Colonic mucosa (tissue), 4 donors: ENCODE measurements around the gene SPAG16. TPM values are rescaled to one million over a fixed set of nuclear protein-coding genes. Genes with fewer than 3 reads are reported as not detected.
A peak's percentile ranks its signal among the peaks of the same experiment; 100 is the strongest.

ENCODE experiments used
- DNase-seq: peaks from one replicate; pipeline ENCODE4 v3.0.0-alpha.2; 2020
- H3K27ac ChIP-seq: fragments of 200-600 bp; one replicate; pipeline ENCODE4 v1.8.0; 2021
- H3K27me3 ChIP-seq: fragments of 200-600 bp; one replicate; pipeline ENCODE4 v1.8.0; 2021
- H3K36me3 ChIP-seq: fragments of 200-600 bp; one replicate; pipeline ENCODE4 v1.8.0; 2021
- H3K4me1 ChIP-seq: fragments of 200-600 bp; one replicate; pipeline ENCODE4 v1.8.0; 2021; ENCODE audit warnings: mild to moderate bottlenecking
- H3K4me3 ChIP-seq: fragments of 200-600 bp; one replicate; pipeline ENCODE4 v1.8.0; 2021
- H3K9ac ChIP-seq, 2 donors: one replicate each; pipeline ENCODE4 v1.7.0; 2013; ENCODE audit warnings: control low read depth in 2 of 2, low read depth in 2 of 2, low read length in 2 of 2
- H3K9me3 ChIP-seq: fragments of 200-600 bp; one replicate; pipeline ENCODE4 v1.8.0; 2021
- CTCF ChIP-seq: fragments of 200-600 bp; IDR thresholded peaks from one replicate; pipeline ENCODE4 v1.8.0; 2022; ENCODE audit warnings: antibody characterized with exemption, mild to moderate bottlenecking
- intact Hi-C: fragments of 100-400 bp; cut with DNase I; formaldehyde crosslinking; loops from one replicate; pipeline ENCODE4 v1.14.1; 2022
- total RNA-seq, 2 donors: library from RNA; stranded (reverse); fragmentation: NEBNext Ultra II Directional in 1 of 2; extraction: Animal tissue kit (Norgen Biotek cat#: 25700) in 1 of 2; gene quantifications; one replicate each; pipeline ENCODE4 v1.2.1, GENCODE V29; 2021
- donor health status: healthy.
- donor health status: DM: no; HTN: no; CAD: no.
- donor health status: DM: no; HTN: no; CAD: no.

Gene SPAG16
- 10 to 100 TPM; 18.6 to 25.5 TPM for total RNA-seq

GRCh38 chr2:213284105-213285090 is at the start of gene SPAG16:
Gene SPAG16 (plus strand): TSS chr2:213284464.
- Histone ChIP-seq H3K9me3 (no peaks in the 10 kb centered on the region), H3K27ac (peak within 1 kb of the TSS; percentile 69)

GRCh38 chr2:213234641-213235040 is 49.6 kb upstream of the SPAG16 start:
- TF ChIP-seq CTCF, result no peak
- H3K27me3 ChIP-seq, result no peaks in the 10 kb centered on the region
- DNase-seq, result no peak
- H3K4me1 ChIP-seq, result no peaks in the 10 kb centered on the region
- no peaks in the 10 kb centered on the region for H3K36me3 ChIP-seq
- H3K9ac ChIP-seq, result no peak overlapping the region
- no peak overlapping the region for H3K4me3 ChIP-seq
- H3K27ac ChIP-seq, result no peak overlapping the region
- H3K9me3 ChIP-seq, result no peaks in the 10 kb centered on the region
- intact Hi-C loops, result no loop called here

More at GRCh38 chr2:213284105-213285090, at the start of gene SPAG16:
- no peak for TF ChIP-seq CTCF
- Histone ChIP-seq H3K4me1 (no peaks in the 10 kb centered on the region), H3K4me3 (peak within 1 kb of the TSS; percentile 74), H3K27me3 (no peaks in the 10 kb centered on the region), H3K36me3 (no peaks in the 10 kb centered on the region), H3K9ac (peak within 1 kb of the TSS; percentile 72 to 74)
- intact Hi-C loops, result no loop called here
- peak; percentile 98 for DNase-seq

GRCh38 chr2:213235741-213236140 is 48.5 kb upstream of the SPAG16 start:
- no peak for TF ChIP-seq CTCF
- intact Hi-C loops, result no loop called here
- H3K27ac ChIP-seq, result no peak overlapping the region
- no peak for DNase-seq
- H3K9ac ChIP-seq, result no peak overlapping the region
- no peaks in the 10 kb centered on the region for H3K27me3 ChIP-seq
- no peak overlapping the region for H3K4me3 ChIP-seq
- H3K9me3 ChIP-seq, result no peaks in the 10 kb centered on the region
- no peaks in the 10 kb centered on the region for H3K4me1 ChIP-seq
- no peaks in the 10 kb centered on the region for H3K36me3 ChIP-seq

GRCh38 chr2:213237251-213237650 is 47.0 kb upstream of the SPAG16 start:
- Histone ChIP-seq H3K27ac (no peak overlapping the region), H3K9me3 (no peaks in the 10 kb centered on the region), H3K4me3 (no peak overlapping the region), H3K9ac (no peak overlapping the region), H3K4me1 (no peaks in the 10 kb centered on the region), H3K36me3 (no peaks in the 10 kb centered on the region), H3K27me3 (no peaks in the 10 kb centered on the region)
- TF ChIP-seq CTCF, result no peak
- intact Hi-C loops, result no loop called here
- DNase-seq, result no peak

- intact Hi-C loops, result no loop called here
- no peaks in the 10 kb centered on the region for H3K4me1 ChIP-seq
- H3K9me3 ChIP-seq, result no peaks in the 10 kb centered on the region
- no peak for TF ChIP-seq CTCF
- H3K4me3 ChIP-seq, result no peak overlapping the region
- H3K36me3 ChIP-seq, result no peaks in the 10 kb centered on the region
- no peaks in the 10 kb centered on the region for H3K27me3 ChIP-seq
- no peak for DNase-seq
- H3K27ac ChIP-seq, result no peak overlapping the region
- no peak overlapping the region for H3K9ac ChIP-seq
These were observed 46.5 kb upstream of the SPAG16 start for GRCh38 chr2:213237787-213238186.
